ENCODE results near the gene INPP1.
"Not testable (repeated sequence)": the region's sequence is repeated elsewhere in the genome, so short reads cannot be mapped to it uniquely, and the experiment has no call there.

INPP1 gene

GRCh38 chr2:190343536-190344275 is at the start of gene INPP1:
INPP1 (plus strand) TSS chr2:190343589; CDS start chr2:190360103, 16,514 bp downstream.
- DNase-seq, result no peak

GRCh38 chr2:190297880-190298279 is 45.5 kb upstream of the INPP1 start:
- DNase-seq, result not testable (repeated sequence)

- no peak for DNase-seq
Measured at GRCh38 chr2:190301032-190301431, 42.4 kb upstream of the INPP1 start.

GRCh38 chr2:190302052-190302451 is 41.3 kb upstream of the INPP1 start:
- no peak for DNase-seq

DNA sequence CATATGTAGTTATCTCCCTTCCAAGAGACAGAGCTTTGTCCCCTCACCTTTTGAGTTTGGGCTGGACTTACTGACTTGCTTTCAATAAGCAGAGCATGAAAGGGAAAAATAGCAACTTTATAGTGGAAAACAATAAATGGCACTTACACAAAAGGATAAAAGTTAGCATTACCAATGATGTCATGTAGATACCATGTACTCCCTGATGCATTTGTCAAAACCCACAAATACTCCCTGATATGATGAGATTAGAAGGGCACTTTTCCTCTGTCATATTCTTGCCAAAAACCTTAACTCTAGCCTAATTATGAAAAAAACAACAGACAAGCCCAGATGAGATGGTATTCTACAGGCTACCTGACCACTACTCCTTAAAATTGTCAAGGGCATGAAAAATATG is 39.7 kb upstream of the INPP1 start:
- DNase-seq, result no peak

GRCh38 chr2:190304404-190304803 is 39.0 kb upstream of the INPP1 start:
- no peak for DNase-seq

DNA sequence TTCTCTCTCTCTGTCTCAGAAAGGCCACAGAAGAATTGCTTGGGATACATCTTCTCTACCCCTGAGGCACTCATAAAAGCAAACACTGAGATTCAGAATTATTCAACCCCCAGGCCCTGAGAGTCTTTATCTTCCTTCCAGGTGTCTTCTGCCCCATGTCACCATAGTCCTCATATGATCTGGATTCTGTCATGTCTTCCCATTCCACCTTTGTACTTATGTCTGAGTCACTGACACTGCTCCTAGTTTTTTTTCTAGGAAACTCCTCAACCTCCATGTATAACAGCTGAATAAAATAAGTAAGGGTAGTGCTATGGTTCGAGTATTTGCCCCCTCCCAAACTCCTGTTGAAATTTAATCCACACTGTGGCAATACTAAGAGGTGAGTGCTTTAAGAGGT is 35.4 kb upstream of the INPP1 start:
- DNase-seq, result no peak

- no peak for DNase-seq
Measured at GRCh38 chr2:190311893-190312634, 31.3 kb upstream of the INPP1 start.

- DNase-seq, result not testable (repeated sequence)
Measured at GRCh38 chr2:190312635-190313025, 30.8 kb upstream of the INPP1 start.

GRCh38 chr2:190313880-190314279 is 29.5 kb upstream of the INPP1 start:
- no peak for DNase-seq

GRCh38 chr2:190315273-190315672 is 28.1 kb upstream of the INPP1 start:
- no peak for DNase-seq

DNA sequence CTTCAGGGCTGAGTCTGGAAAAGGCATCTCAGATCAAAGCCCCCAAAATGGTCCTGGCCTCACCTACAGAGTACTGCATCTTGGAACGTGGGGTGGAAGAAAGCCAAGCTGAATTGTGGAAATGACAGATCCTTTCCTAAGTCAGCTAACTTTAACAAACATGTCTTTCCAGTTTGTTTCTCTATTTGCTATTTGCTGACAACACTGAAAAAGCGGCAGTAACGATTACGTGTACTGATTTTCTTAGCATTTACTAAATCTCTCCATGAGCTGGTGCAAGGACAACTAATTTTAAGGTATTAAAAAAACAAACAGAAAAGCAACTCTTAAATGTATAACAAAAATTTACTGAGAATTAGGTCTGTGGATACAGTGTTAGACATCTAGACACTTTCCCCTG is 24.9 kb upstream of the INPP1 start:
- no peak for DNase-seq

DNA sequence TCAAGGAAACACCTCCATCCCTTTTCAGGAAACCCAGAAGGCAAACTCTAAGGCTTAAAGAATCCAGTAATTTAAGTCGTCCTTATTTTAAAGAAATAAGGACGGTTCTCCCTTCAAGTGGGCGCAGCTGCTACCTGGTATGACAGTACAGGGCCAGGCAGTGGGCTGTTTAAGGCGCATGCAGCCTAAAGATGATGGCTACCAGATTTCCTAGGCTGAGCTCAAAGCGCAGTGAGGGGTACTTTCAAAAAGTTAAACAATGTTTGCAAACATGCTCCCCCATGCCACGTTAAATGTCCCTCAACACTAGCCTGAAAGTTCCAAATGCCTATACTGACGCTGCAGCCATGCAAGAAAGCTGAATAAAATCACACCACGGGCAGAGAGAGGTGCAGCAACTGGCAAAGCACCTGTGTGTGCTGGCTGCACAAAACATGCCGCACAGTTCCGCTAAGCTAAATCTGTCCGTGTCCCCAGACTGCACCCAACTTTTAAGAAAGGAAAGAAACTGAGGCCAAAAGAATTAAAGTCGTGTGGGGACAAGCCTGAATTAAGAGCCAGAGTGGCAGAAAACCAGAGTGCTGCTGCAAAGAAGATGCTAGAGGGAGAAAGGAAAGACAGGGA is 24.3 kb upstream of the INPP1 start:
- DNase-seq, result no peak

DNA sequence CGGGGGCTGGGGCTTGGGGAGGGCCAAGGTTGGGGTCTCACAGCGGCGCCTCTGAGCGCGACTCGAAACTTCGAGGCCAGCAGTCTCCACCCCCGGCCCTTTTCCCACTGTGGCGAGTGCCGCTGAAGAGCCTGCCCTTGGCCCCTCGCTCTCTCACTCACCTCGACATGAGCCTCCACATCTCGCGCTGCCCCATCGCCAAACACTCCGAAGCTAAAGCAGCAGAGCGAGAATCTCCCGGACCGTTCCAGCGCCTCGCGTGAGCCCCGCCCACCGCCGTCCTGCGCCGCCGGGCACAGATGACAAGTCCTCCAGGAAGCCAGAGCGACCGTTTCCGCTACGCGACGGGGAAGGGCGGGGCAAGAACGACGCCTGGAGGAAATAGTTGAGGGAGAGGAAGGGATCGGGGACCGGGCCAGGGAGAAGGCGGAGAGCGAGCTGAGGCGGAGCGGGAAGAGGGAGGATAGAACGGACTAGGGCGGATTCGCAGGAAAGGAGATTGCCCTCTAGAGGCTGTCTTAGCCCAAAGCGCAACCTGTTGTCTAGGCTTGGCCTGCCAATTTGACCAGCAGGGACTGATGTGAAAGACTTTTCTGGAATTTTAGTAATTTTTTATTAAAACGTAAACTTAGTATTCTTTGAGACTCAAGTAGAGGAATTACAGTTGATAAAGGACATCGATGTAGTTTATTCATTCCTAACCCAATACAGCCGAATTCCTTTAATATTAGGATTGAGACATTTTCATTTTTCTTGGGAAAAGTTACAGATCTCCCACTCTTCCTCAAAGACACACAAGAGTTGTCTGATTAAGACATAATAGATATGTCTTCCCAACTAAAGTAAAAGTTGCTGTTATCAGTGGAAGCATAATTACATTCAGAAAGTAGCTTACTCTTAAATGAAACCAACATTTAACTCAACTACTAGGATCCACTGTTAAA is 23.6 kb upstream of the INPP1 start, which contains the start of gene HIBCH:
HIBCH (minus strand) TSS at position 272 of the 944 bp plus-strand sequence; CDS start at position 196, 76 bp downstream.
- peak; percentile 54 for DNase-seq

- DNase-seq, result no peak
Measured at GRCh38 chr2:190320696-190321095, 22.7 kb upstream of the INPP1 start.

GRCh38 chr2:190323406-190323805 is 20.0 kb upstream of the INPP1 start:
- DNase-seq, result no peak

GRCh38 chr2:190325588-190325987 is 17.8 kb upstream of the INPP1 start:
- no peak for DNase-seq

DNA sequence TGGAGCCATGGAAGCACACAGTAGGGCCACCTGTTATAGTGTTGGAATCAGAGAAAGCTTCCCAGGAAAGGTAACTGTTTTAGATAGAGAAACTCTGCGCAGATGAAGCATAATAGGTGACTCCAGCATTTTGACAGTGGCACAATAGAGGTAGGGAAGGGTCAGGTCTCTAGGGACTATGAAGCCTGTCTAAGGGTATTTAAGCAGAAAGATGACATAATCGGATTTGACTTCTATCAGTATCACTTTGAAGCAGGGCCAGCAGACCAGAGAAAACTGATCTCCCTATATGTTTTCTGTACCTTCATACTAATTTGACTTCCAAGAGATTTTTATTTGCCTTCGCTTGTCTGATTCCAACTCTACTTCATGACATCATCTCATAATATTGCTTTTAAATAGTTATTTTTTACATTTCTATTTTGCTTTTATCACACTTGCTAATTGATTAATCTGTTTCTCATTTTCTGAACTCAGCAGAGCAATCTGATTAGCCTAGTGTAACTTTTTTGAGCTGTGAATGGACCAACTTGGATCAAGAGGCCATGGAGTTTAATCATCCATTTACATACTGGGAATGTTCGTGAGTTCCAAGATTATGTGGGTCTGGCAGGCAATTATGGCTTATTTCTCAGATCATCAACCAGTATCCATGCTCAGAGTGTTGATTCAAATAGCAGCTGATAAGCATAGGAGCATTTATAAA is 15.4 kb upstream of the INPP1 start:
- DNase-seq, result no peak

DNA sequence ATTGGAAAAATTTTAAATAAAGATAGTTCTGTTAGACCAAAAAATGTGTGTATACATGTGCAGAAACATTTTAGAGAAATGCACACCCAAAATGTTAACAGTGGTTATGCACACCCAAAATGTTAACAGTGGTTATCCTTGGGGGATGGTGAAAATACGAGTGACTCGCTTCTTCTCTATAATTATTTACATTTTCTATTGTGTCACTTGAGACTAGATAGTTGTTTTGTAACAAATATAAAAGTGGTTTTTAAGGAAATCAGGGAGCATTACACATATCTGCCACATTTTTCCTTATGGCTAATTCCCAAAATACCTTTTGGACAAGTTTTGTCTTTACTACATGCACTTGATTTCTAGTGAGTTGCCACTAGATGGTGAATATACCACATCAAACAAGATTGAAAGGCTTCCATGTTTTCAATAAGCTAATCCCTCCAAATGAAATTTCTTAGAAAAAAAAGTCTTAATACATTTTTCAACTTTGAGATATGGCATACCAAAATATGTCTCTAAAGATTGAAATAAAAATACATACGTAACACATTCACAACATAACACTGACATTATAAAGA is 14.7 kb upstream of the INPP1 start:
- no peak for DNase-seq

DNA sequence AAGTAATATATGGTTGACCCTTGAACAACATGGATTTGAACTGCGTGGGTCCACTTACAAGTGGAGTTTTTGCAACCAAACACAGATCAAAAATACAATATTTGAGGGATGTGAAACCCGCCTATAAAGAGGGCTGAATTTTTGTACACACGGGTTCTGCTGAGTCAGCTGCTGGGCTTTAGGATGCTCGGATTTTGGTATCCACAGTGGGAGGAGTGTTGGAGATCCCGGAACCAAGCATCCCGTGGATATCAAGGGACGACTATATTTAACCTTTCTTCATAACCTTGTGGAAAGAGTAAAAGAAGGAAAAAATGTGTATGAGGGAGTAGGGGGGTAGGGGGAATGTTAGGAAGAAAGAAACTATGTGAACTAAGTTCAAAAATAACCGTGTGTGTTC is 10.0 kb upstream of the INPP1 start:
- DNase-seq, result no peak

GRCh38 chr2:190333928-190334327 is 9.5 kb upstream of the INPP1 start:
- no peak for DNase-seq
